SH-SY5Y (cell line): Measurements from ENCODE around the gene DAP.

ENCODE experiments used
- GATA2 ChIP-seq: IDR thresholded peaks from 2 replicates; pipeline ENCODE4 v1.6.1; 2011; ENCODE audit warnings: mild to moderate bottlenecking, low read depth, low read length
- GATA3 ChIP-seq: IDR thresholded peaks from 2 replicates; pipeline ENCODE4 v1.6.1; 2011; ENCODE audit warnings: low read depth, mild to moderate bottlenecking, low read length, moderate library complexity

- no peak for TF ChIP-seq GATA2
- no peak for TF ChIP-seq GATA3
Observed at GRCh38 chr5:10686890-10687289, 74.1 kb downstream of the DAP start.
